D721Med (cell line): ENCODE data around the gene PIGH.

ENCODE experiments used
- DNase-seq: peaks from one replicate; pipeline ENCODE4 v3.0.0; 2011; ENCODE audit warnings: low spot score; ENCODE audit not compliant: insufficient read length
- FAIRE-seq: peaks from 2 replicates; lab custom pipeline; 2011; peaks lifted over from hg19 to GRCh38; lab: Jason Lieb, UNC
- TF ChIP-seq, protein P1 (sequence below): IDR thresholded peaks from 2 replicates; pipeline ENCODE4 v1.5.1; 2012; ENCODE audit warnings: mild to moderate bottlenecking, control low read depth; ENCODE audit not compliant: insufficient read depth; ENCODE audit errors: missing control alignments

PIGH gene

DNA sequence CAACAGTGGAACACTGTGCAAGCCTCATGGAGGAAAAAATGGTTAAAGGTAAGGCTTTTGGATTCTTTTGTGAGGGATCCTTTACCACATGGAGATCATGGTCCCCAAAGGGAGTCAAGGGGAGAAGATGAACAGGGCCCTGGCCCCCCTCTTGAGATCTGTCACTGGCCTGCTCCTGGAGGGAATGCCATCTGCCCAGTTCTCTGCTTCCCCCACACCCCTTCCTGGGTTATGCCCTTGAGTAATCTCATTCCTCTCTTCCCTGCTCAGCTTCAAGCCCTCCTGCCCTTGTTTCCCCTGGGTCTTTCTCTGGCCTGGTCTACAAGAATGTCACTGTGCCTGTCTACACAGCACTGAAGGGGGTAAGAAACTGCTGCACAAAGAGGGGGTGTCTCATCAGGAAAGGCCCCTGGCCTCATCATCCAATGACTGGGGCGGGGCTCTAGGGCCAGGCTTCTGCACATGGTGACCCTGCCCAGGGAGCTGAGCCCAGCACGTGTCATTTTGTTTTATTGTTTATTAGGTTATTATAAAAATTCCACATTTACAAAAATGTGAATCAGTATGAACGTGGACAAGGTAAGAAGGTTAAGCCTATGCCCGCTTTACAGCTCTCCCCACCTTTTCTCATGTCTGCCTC lies 30.3 kb downstream of the PIGH start:
- no peak for FAIRE-seq
- TF ChIP-seq, protein P1, sequence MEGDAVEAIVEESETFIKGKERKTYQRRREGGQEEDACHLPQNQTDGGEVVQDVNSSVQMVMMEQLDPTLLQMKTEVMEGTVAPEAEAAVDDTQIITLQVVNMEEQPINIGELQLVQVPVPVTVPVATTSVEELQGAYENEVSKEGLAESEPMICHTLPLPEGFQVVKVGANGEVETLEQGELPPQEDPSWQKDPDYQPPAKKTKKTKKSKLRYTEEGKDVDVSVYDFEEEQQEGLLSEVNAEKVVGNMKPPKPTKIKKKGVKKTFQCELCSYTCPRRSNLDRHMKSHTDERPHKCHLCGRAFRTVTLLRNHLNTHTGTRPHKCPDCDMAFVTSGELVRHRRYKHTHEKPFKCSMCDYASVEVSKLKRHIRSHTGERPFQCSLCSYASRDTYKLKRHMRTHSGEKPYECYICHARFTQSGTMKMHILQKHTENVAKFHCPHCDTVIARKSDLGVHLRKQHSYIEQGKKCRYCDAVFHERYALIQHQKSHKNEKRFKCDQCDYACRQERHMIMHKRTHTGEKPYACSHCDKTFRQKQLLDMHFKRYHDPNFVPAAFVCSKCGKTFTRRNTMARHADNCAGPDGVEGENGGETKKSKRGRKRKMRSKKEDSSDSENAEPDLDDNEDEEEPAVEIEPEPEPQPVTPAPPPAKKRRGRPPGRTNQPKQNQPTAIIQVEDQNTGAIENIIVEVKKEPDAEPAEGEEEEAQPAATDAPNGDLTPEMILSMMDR, result no peak

DNA sequence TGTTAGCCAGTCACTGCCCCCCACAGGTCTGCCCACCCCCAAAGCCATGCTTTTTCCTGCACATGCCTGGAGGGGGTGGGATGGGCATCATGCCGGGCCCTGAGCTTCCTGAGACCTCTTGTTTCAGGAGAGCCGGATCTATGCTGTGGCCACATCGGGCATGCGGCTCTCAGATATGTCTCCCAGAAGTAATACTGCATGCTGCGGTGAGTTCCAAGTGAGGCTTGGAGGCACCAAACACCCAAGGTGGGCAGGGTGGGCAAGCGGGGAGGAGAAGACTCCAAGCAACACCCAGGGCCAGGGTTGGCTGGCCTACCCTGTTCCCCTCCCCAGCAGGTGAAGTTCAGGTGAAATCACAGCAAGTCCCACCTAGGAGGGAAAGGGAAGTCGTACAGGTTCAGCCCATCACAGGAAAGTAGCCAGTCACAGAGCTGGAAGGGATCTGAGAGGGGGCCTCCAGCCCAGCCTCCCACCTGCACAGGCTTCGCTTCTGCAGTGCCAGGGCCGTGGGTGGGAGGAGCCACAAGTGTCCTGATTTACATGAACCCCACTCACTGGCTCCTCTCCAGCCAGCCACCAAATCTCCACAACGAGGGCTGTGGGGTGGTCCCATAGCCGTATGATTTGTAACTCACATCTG lies 30.9 kb downstream of the PIGH start:
- TF ChIP-seq, protein P1, result no peak
- FAIRE-seq (no peak), DNase-seq (no peak)

More for the DNA sequence above, 30.3 kb downstream of the PIGH start:
- DNase-seq, result no peak

DNA sequence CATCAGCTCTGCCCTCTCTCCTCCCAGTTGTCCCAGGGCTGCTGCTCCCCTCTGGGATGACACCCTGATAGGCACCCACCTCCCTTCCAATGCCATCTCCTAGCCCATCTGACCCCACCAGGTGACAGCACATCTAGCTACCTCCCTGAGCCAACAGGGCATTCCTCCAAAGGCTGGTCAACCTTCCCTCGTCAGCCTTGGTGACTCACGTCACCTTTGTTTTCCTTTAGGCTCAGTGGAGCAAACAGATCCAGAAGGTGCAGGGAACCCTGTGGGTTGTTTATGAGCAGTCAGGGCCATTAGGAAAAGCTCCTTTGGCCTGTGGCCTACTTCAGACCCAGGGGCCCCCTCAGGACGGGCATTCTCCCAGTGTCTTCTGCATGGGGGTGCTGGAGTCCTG lies 32.4 kb downstream of the PIGH start:
- TF ChIP-seq, protein P1, result no peak
- DNase-seq (no peak), FAIRE-seq (no peak)

DNA sequence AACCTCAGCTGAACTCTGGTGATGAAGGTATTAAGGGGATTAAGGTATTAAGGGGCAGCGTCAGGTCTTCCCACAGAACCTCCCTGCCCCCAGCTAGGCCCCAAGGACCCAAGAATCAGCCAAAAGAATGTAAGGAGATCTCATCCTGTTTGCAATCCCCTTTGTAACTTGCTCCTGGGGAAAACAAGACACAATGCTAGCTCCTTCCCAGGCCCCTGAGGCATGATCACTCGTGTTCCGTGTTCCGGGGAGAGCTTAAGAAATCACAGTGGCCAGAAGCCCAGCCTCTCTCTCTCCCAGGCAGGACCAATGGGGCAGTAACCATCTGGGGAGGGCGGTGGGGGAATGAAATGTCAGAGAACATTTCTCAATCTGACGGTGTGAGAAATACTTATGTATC lies 33.2 kb downstream of the PIGH start:
- TF ChIP-seq, protein P1, result no peak
- FAIRE-seq (peak; percentile 56), DNase-seq (peak; percentile 47)

DNA sequence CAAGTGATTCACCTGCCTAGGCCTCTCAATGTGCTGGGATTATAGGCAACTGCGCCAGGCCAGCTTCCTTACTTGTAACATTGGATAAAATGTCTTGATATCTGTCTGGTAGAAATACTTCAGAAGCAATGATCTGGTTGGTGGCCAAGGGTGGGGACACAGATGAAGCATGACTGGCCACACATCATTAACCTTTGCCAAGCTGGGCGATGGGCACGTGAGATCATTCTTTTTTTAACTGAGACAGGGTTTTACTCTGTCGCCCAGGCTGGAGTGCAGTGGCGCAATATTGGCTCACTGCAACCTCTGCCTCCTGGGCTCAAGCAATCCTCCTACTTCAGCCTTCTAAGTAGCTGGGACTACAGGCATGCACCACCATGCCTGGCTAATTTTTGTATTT lies 35.8 kb downstream of the PIGH start:
- no peak for DNase-seq
- TF ChIP-seq, protein P1, result no peak
- FAIRE-seq, result no peak

DNA sequence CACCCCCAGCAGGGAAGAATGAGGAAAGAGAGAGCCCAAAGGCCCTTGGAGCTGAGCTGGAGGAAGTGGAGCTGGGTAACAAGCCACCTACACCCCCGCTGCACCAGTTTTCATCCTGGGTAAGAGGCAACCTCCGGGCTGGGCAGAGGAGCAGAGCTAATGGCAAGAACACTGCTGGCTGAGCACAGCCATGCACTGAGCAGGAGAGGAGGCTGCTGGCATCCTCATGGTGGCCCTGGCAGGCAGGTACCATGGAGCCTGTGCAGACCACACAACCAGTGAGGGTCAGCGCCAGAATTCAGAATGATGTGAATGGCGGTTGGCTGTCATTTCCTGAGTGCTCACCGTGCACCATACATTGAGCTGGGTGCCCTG lies 37.3 kb downstream of the PIGH start:
- DNase-seq (no peak), FAIRE-seq (no peak)
- TF ChIP-seq, protein P1, result no peak
